GM12878 (cell line): ENCODE data around the gene TATDN2. TPM values are rescaled to one million over a fixed set of nuclear protein-coding genes. Genes with fewer than 3 reads are reported as not detected.
A peak's percentile ranks its signal among the peaks of the same experiment; 100 is the strongest.

Experiments
- ATAC-seq: fragments of 200-7000 bp; cut with Tn5 transposase; 3 replicates; pipeline ENCODE4 v1.9.1; 2020; ENCODE audit warnings: mild to moderate bottlenecking, moderate library complexity
- BruUV-seq: library from RNA; stranded (reverse); fragments of 400-500 nt; replicated peaks from 2 replicates; lab custom pipeline; 2021; lab: Mats Ljungman, UMichigan
- CTCF ChIA-PET: fragments of 300-600 bp; sonication (Branson Sonifier 250); formaldehyde crosslinking; extraction: SDS; loops from one replicate; lab custom pipeline; 2021; ENCODE audit warnings: inconsistent platforms; lab: Yijun Ruan, JAX
- POLR2A ChIA-PET: fragments of 350-600 bp; formaldehyde crosslinking; extraction: SDS; loops from one replicate; lab custom pipeline; 2021; ENCODE audit warnings: inconsistent platforms; lab: Charles Lee
- RAD21 ChIA-PET: fragments of 300-600 bp; sonication (Branson Sonifier 250); formaldehyde crosslinking; loops from one replicate; lab custom pipeline; 2023; ENCODE audit warnings: antibody characterized with exemption; ENCODE audit not compliant: unreplicated experiment; lab: Charles Lee
- SMC1A ChIA-PET: fragments of 300-600 bp; sonication (Branson Sonifier 250); formaldehyde crosslinking; loops from one replicate; lab custom pipeline; 2023; ENCODE audit not compliant: unreplicated experiment, uncharacterized antibody; lab: Charles Lee
- DNase-seq: peaks from one replicate; pipeline ENCODE4 v3.0.0-alpha.2; 2011; ENCODE audit warnings: low read depth, low spot score
- FAIRE-seq: peaks from 3 replicates; lab custom pipeline; 2011; peaks lifted over from hg19 to GRCh38; lab: Jason Lieb, UNC
- H2AFZ ChIP-seq: 2 replicates; pipeline ENCODE4 v1.6.0; 2011; ENCODE audit warnings: low read depth, low read length, control low read depth; ENCODE audit not compliant: control insufficient read depth
- H3K27ac ChIP-seq: 2 replicates; pipeline ENCODE4 v1.5.1; 2011; ENCODE audit warnings: control low read depth; ENCODE audit not compliant: control insufficient read depth, insufficient read depth
- H3K27me3 ChIP-seq, 2 experiments: replicated peaks in 1 of 2; 2 replicates each; pipeline versions ENCODE4 v1.6.0 to v1.6.1; 2011; ENCODE audit warnings: low read length in 1 of 2; ENCODE audit not compliant: control insufficient read depth in 2 of 2, insufficient read depth in 2 of 2
- H3K36me3 ChIP-seq, 2 experiments: 2 replicates each; pipeline ENCODE4 v1.5.1; 2011; ENCODE audit warnings: low read length in 1 of 2; ENCODE audit not compliant: control insufficient read depth in 2 of 2, insufficient read depth in 2 of 2
- H3K4me1 ChIP-seq: 2 replicates; pipeline ENCODE4 v1.6.1; 2011; ENCODE audit warnings: mild to moderate bottlenecking, low read length, moderate library complexity, mixed read lengths; ENCODE audit not compliant: control insufficient read depth, insufficient read depth
- H3K4me2 ChIP-seq: 2 replicates; pipeline ENCODE4 v1.6.0; 2011; ENCODE audit warnings: control low read depth; ENCODE audit not compliant: control insufficient read depth, insufficient read depth
- H3K4me3 ChIP-seq: fragments of 200-600 bp; sonication (generic); 2 replicates; pipeline ENCODE4 v1.5.1; 2016
- H3K79me2 ChIP-seq: 2 replicates; pipeline ENCODE4 v1.6.0; 2011; ENCODE audit warnings: low read length; ENCODE audit not compliant: control insufficient read depth, insufficient read depth
- H3K9ac ChIP-seq: 2 replicates; pipeline ENCODE4 v1.8.0; 2011; ENCODE audit warnings: low read length, control low read depth, mixed read lengths; ENCODE audit not compliant: control insufficient read depth, insufficient read depth
- H3K9me3 ChIP-seq: replicated peaks from 3 replicates; pipeline ENCODE4 v1.5.1; 2011; ENCODE audit warnings: mild to moderate bottlenecking, low read length; ENCODE audit not compliant: control insufficient read depth, insufficient read depth
- H4K20me1 ChIP-seq: 2 replicates; pipeline ENCODE4 v1.6.0; 2011; ENCODE audit not compliant: control insufficient read depth, insufficient read depth
- ATF3 ChIP-seq: IDR thresholded peaks from 2 replicates; pipeline ENCODE4 v1.6.1; 2011; ENCODE audit warnings: low read depth, mild to moderate bottlenecking, low read length, moderate library complexity, borderline replicate concordance; ENCODE audit errors: extremely low read depth
- DPF2 ChIP-seq: fragments of 450-650 bp; IDR thresholded peaks from 2 replicates; pipeline ENCODE4 v1.6.1; 2017; ENCODE audit warnings: mild to moderate bottlenecking
- FOXM1 ChIP-seq: IDR thresholded peaks from 2 replicates; pipeline ENCODE4 v1.6.1; 2012; ENCODE audit warnings: low read depth, mild to moderate bottlenecking, inconsistent platforms, low read length, moderate library complexity
- GATAD2B ChIP-seq: fragments of 450-650 bp; conservative IDR thresholded peaks from 2 replicates; pipeline ENCODE4 v1.6.1; 2017; ENCODE audit warnings: low read depth, mild to moderate bottlenecking, moderate library complexity
- HCFC1 ChIP-seq: fragments of 150-350 bp; IDR thresholded peaks from 2 replicates; pipeline ENCODE4 v1.6.1; 2014; ENCODE audit warnings: low read length
- HDGF ChIP-seq: fragments of 450-650 bp; IDR thresholded peaks from 2 replicates; pipeline ENCODE4 v1.6.1; 2016; ENCODE audit warnings: antibody characterized with exemption
- MAX ChIP-seq: IDR thresholded peaks from 2 replicates; pipeline ENCODE4 v1.6.1; 2012; ENCODE audit warnings: low read depth, low read length, improper control_type of control experiment
- PBX3 ChIP-seq: IDR thresholded peaks from 2 replicates; pipeline ENCODE4 v1.6.1; 2011; ENCODE audit warnings: mild to moderate bottlenecking, low read depth, low read length, moderate library complexity; ENCODE audit not compliant: insufficient replicate concordance
- POLR2A ChIP-seq: IDR thresholded peaks from 2 replicates; pipeline ENCODE4 v1.6.1; 2011; ENCODE audit warnings: low read depth, mild to moderate bottlenecking, low read length
- SREBF1 ChIP-seq: IDR thresholded peaks from 2 replicates; pipeline ENCODE4 v1.6.1; 2012; ENCODE audit warnings: mild to moderate bottlenecking, low read length
- STAT1 ChIP-seq: fragments of 450-650 bp; conservative IDR thresholded peaks from 2 replicates; pipeline ENCODE4 v1.6.1; 2014; ENCODE audit warnings: antibody characterized with exemption, mild to moderate bottlenecking
- USF2 ChIP-seq: IDR thresholded peaks from 2 replicates; pipeline ENCODE4 v1.6.1; 2011; ENCODE audit warnings: low read depth, low read length, improper control_type of control experiment, borderline replicate concordance
- ZNF274 ChIP-seq: IDR thresholded peaks from one replicate; pipeline ENCODE4 v1.8.0; 2011; ENCODE audit not compliant: insufficient read length, insufficient read depth
- WGBS: methylation state at CpG from one replicate; pipeline ENCODE4 v1.1.6; 2016; ENCODE audit warnings: low lambda C conversion rate; ENCODE audit not compliant: insufficient replicate concordance, insufficient coverage; ENCODE audit errors: missing lambda C conversion rate; 5-methylcytosine and 5-hydroxymethylcytosine counted together
- in situ Hi-C: fragments of 300-500 bp; cut with MboI; formaldehyde crosslinking; loops from 9 replicates; pipeline ENCODE4 v1.14.3; 2018; ENCODE audit warnings: mixed read lengths
- intact Hi-C: fragments of 100-400 bp; cut with micrococcal nuclease; formaldehyde crosslinking; loops from one replicate; pipeline ENCODE4 v1.14.2; 2022; ENCODE audit not compliant: unreplicated experiment
- polyA plus RNA-seq, 11 experiments: library from polyadenylated mRNA; depleted of rRNA in 4 of 11; unstranded in 6 of 11; stranded (reverse) in 5 of 11; fragments of >200 nt; fragmentation: Nextera tagmentation in 4 of 11; fragmentation: Illumina TruSeq in 1 of 11; extraction: Ambion mirVana in 4 of 11; extraction: Trizol in 1 of 11; gene quantifications; 1 replicate in 1 of 11; 2 replicates in 10 of 11; pipeline versions ENCODE4 v1.2.1 to v1.2.3, GENCODE V29; 2011 to 2016; ENCODE audit warnings: inconsistent platforms in 2 of 11, missing spikeins in 2 of 11, low read depth in 1 of 11
- total RNA-seq, 4 experiments: library from RNA; depleted of rRNA in 3 of 4; stranded (reverse); fragments of >200 nt in 3 of 4; fragmentation: Illumina TruSeq in 1 of 4; extraction: Trizol in 1 of 4; gene quantifications; 2 replicates each; pipeline versions ENCODE4 v1.2.1 to v1.2.3, GENCODE V29; 2013 to 2021
- TF ChIP-seq, protein P1 (sequence below): fragments of 450-650 bp; IDR thresholded peaks from 2 replicates; pipeline ENCODE4 v1.6.1; 2017; ENCODE audit warnings: mild to moderate bottlenecking, moderate library complexity

The TATDN2 gene
- total and polyA plus RNA-seq, 10 of the 15 experiments (the other 5 are each of a cell fraction or from before 2014, with no cell fraction given) = 4.2 to 36.5 (median 15.8) TPM

GRCh38 chr3:10289077-10289476, 40.8 kb downstream of the TATDN2 start (continued):
- TF ChIP-seq USF2 (no peak), HCFC1 (no peak), ATF3 (no peak), MAX (no peak), SREBF1 (no peak), STAT1 (no peak), DPF2 (no peak)

DNA sequence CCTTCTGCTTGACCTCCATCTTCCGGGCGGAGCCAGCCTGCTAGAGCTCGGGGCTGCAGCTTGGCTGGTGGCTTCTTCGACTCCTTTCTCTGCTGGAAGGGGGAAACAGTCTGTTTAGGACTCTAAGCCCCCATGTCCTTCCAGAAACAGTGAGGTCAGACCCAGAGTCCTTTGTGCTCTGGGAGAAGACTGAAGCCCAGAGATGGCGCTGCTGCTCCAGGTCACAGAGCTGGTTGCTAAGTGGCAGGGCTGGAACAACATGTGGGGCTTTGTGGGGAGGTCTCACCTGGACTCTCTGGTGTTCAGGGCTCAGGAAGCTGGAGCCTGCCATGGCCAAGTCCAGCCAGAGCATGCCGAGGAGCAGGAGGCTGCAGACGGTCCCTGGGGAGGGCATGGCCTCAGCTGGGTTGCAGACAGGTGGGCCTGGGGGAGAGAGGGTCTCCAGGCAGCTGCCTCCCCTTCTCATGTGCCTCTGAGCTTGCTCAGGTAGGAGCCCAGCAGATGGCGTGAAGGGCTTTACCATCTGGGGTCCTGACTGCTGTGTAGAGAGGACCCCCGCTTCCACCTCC, 41.6 kb downstream of the TATDN2 start:
- Histone ChIP-seq H3K79me2 (no peaks in the 10 kb centered on the region; the same call in 1 of the 2 replicates), H3K27me3 (no peaks in the 10 kb centered on the region), H3K4me3 (no peak overlapping the region), H3K4me2 (no peak overlapping the region), H3K36me3 (peaks cover 8 to 11% of the 10 kb centered on the region in 2 experiments), H3K9me3 (no peaks in the 10 kb centered on the region), H3K4me1 (peaks cover 5% of the 10 kb centered on the region; the same call in 1 of the 2 replicates), H3K27ac (no peak overlapping the region), H2AFZ (no peak overlapping the region), H3K9ac (no peak overlapping the region), H4K20me1 (no peaks in the 10 kb centered on the region; the same call in 1 of the 2 replicates)
- SMC1A ChIA-PET = no interaction called here
- BruUV-seq = no TSS peak
- intact Hi-C loops = no loop called here
- WGBS = 95% methylated on average over 9 of the region's 9 CpGs
- in situ Hi-C loops = no loop called here
- POLR2A ChIA-PET = interaction anchor here (0.7 kb wide), 1 partner anchor 17 kb away, joined by 3 read pairs; no protein-coding TSS in a partner anchor
- FAIRE-seq (no peak), ATAC-seq (no peak), DNase-seq (no peak)
- CTCF ChIA-PET = interaction anchor here (1.4 kb wide), 1 partner anchor 358 kb away, joined by 3 read pairs; no protein-coding TSS in a partner anchor
- RAD21 ChIA-PET = interaction anchor here (1.4 kb wide), 1 partner anchor 31 kb away, joined by 3 read pairs; the partner anchor contains the start of gene SEC13
- TF ChIP-seq HDGF (no peak), POLR2A (0 out of 2 replicates have a peak, but pooled peaks have one; percentile 36), ZNF274 (no peak), FOXM1 (no peak), PBX3 (no peak), GATAD2B (no peak)
- TF ChIP-seq, protein P1, sequence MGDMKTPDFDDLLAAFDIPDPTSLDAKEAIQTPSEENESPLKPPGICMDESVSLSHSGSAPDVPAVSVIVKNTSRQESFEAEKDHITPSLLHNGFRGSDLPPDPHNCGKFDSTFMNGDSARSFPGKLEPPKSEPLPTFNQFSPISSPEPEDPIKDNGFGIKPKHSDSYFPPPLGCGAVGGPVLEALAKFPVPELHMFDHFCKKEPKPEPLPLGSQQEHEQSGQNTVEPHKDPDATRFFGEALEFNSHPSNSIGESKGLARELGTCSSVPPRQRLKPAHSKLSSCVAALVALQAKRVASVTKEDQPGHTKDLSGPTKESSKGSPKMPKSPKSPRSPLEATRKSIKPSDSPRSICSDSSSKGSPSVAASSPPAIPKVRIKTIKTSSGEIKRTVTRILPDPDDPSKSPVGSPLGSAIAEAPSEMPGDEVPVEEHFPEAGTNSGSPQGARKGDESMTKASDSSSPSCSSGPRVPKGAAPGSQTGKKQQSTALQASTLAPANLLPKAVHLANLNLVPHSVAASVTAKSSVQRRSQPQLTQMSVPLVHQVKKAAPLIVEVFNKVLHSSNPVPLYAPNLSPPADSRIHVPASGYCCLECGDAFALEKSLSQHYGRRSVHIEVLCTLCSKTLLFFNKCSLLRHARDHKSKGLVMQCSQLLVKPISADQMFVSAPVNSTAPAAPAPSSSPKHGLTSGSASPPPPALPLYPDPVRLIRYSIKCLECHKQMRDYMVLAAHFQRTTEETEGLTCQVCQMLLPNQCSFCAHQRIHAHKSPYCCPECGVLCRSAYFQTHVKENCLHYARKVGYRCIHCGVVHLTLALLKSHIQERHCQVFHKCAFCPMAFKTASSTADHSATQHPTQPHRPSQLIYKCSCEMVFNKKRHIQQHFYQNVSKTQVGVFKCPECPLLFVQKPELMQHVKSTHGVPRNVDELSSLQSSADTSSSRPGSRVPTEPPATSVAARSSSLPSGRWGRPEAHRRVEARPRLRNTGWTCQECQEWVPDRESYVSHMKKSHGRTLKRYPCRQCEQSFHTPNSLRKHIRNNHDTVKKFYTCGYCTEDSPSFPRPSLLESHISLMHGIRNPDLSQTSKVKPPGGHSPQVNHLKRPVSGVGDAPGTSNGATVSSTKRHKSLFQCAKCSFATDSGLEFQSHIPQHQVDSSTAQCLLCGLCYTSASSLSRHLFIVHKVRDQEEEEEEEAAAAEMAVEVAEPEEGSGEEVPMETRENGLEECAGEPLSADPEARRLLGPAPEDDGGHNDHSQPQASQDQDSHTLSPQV = no peak
